IPS DF 4.7 (cell line): ENCODE data around the gene FBXL13.
"Not testable (repeated sequence)": the region's sequence is repeated elsewhere in the genome, so short reads cannot be mapped to it uniquely, and the experiment has no call there.

Experiments used
- DNase-seq: peaks from one replicate; pipeline ENCODE4 v3.0.0-alpha.2; 2013; ENCODE audit warnings: low spot score; ENCODE audit errors: extremely low read depth

Gene FBXL13

GRCh38 chr7:102769657-102770192 lies 304.9 kb downstream of the FBXL13 start:
- DNase-seq, result not testable (repeated sequence)

GRCh38 chr7:102763295-102763905 lies 311.2 kb downstream of the FBXL13 start:
- not testable (repeated sequence) for DNase-seq
